Stimulated activated naive CD8-positive, alpha-beta T cell treated with anti-CD3 and anti-CD28 coated beads, Interleukin-15, Interleukin-2, amounts not matched to agents 100 ng/mL and 50 ng/mL, for 24 hours (primary cell): ENCODE results near the gene TBC1D5.

Source experiments
- H3K27ac Mint-ChIP-seq: one replicate; pipeline ENCODE4 v1.8.0; 2021; ENCODE audit warnings: mild to moderate bottlenecking, mixed read lengths
- H3K27me3 Mint-ChIP-seq: one replicate; pipeline ENCODE4 v1.8.0; 2021; ENCODE audit warnings: mixed read lengths
- H3K36me3 Mint-ChIP-seq: one replicate; pipeline ENCODE4 v1.8.0; 2021; ENCODE audit warnings: low read depth, mixed read lengths
- H3K4me1 Mint-ChIP-seq: one replicate; pipeline ENCODE4 v1.8.0; 2021; ENCODE audit warnings: low read depth, mixed read lengths
- H3K4me3 Mint-ChIP-seq: one replicate; pipeline ENCODE4 v1.8.0; 2021; ENCODE audit warnings: mild to moderate bottlenecking, mixed read lengths
- H3K9me3 Mint-ChIP-seq: one replicate; pipeline ENCODE4 v1.8.0; 2021; ENCODE audit warnings: mixed read lengths

The TBC1D5 gene

GRCh38 chr3:17469520-17469919 lies 272.9 kb downstream of the TBC1D5 start:
- Mint-ChIP-seq H3K36me3 (peaks cover 14% of the 10 kb centered on the region), H3K4me1 (no peaks in the 10 kb centered on the region), H3K27me3 (no peaks in the 10 kb centered on the region), H3K27ac (no peak overlapping the region), H3K9me3 (no peaks in the 10 kb centered on the region), H3K4me3 (no peak overlapping the region)

DNA sequence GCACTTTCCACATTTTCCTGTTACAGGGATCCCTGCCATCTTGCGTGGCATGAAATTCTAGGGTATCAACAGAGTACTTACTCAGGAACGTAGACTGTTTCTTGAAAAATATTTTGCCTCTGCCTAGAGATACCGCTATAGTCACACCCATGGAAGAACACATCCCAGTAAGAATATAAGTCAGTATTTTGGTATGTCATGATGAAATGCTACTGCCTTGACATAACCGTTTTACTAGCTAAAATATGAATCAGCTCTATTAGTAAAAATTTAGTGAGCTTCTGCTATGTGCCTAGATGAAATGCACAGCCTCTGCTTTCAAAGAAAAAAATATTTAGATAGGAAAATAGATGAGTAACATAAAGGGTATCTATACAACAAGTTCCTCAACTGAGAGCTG lies 276.4 kb downstream of the TBC1D5 start:
- H3K9me3 Mint-ChIP-seq = no peaks in the 10 kb centered on the region
- H3K4me1 Mint-ChIP-seq = no peaks in the 10 kb centered on the region
- no peaks in the 10 kb centered on the region for H3K27me3 Mint-ChIP-seq
- peaks cover 29% of the 10 kb centered on the region for H3K36me3 Mint-ChIP-seq
- no peak overlapping the region for H3K4me3 Mint-ChIP-seq
- H3K27ac Mint-ChIP-seq = no peak overlapping the region

- peaks cover 27% of the 10 kb centered on the region for H3K36me3 Mint-ChIP-seq
Observed at GRCh38 chr3:17459470-17459993, 282.9 kb downstream of the TBC1D5 start.

GRCh38 chr3:17456650-17457049 lies 285.8 kb downstream of the TBC1D5 start:
- Mint-ChIP-seq H3K9me3 (no peaks in the 10 kb centered on the region), H3K27me3 (no peaks in the 10 kb centered on the region), H3K4me1 (no peaks in the 10 kb centered on the region), H3K4me3 (no peak overlapping the region), H3K36me3 (peaks cover 15% of the 10 kb centered on the region), H3K27ac (no peak overlapping the region)

More at GRCh38 chr3:17459470-17459993, 282.9 kb downstream of the TBC1D5 start:
- no peaks in the 10 kb centered on the region for H3K4me1 Mint-ChIP-seq
- no peaks in the 10 kb centered on the region for H3K9me3 Mint-ChIP-seq
- no peak overlapping the region for H3K4me3 Mint-ChIP-seq
- H3K27me3 Mint-ChIP-seq = no peaks in the 10 kb centered on the region
- H3K27ac Mint-ChIP-seq = no peak overlapping the region

GRCh38 chr3:17456046-17456445 lies 286.4 kb downstream of the TBC1D5 start:
- Mint-ChIP-seq H3K4me3 (no peak overlapping the region), H3K9me3 (no peaks in the 10 kb centered on the region), H3K27me3 (no peaks in the 10 kb centered on the region), H3K36me3 (peaks cover 16% of the 10 kb centered on the region), H3K4me1 (no peaks in the 10 kb centered on the region), H3K27ac (no peak overlapping the region)

DNA sequence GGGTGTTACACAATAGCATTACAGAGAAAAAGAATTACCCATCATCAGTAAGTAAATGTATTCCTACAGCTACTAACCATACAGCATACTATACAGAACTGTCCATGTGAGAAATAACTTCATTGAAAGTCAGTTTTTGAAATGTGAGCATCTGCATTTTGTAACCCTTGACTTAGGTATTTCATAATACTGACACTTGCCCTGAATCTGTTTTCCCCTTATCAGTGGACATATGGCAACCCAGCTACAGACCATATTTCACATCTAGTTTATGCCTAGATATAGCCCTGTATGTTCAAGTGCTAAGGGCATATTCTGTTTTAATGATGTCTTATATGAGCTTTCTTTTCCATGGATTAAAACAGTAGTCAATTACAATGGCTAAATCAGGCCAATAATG lies 297.6 kb downstream of the TBC1D5 start:
- H3K4me1 Mint-ChIP-seq = no peaks in the 10 kb centered on the region
- no peaks in the 10 kb centered on the region for H3K9me3 Mint-ChIP-seq
- H3K4me3 Mint-ChIP-seq = no peak overlapping the region
- H3K27me3 Mint-ChIP-seq = no peaks in the 10 kb centered on the region
- no peak overlapping the region for H3K27ac Mint-ChIP-seq
- H3K36me3 Mint-ChIP-seq = peaks cover 20% of the 10 kb centered on the region

GRCh38 chr3:17443142-17443541 lies 299.3 kb downstream of the TBC1D5 start:
- Mint-ChIP-seq H3K27ac (no peak overlapping the region), H3K27me3 (no peaks in the 10 kb centered on the region), H3K4me3 (no peak overlapping the region), H3K36me3 (peaks cover 25% of the 10 kb centered on the region), H3K9me3 (peaks cover 4% of the 10 kb centered on the region), H3K4me1 (no peaks in the 10 kb centered on the region)

- Mint-ChIP-seq H3K4me1 (no peaks in the 10 kb centered on the region), H3K9me3 (peaks cover 8% of the 10 kb centered on the region), H3K27me3 (no peaks in the 10 kb centered on the region), H3K36me3 (peaks cover 28% of the 10 kb centered on the region), H3K4me3 (no peak overlapping the region), H3K27ac (no peak overlapping the region)
Observed at GRCh38 chr3:17442332-17443049, 299.9 kb downstream of the TBC1D5 start.

GRCh38 chr3:17433876-17434275 lies 308.6 kb downstream of the TBC1D5 start:
- Mint-ChIP-seq H3K4me3 (no peak overlapping the region), H3K9me3 (peaks cover 8% of the 10 kb centered on the region), H3K27me3 (no peaks in the 10 kb centered on the region), H3K4me1 (no peaks in the 10 kb centered on the region), H3K27ac (no peak overlapping the region), H3K36me3 (peaks cover 18% of the 10 kb centered on the region)

GRCh38 chr3:17432236-17432635 lies 310.2 kb downstream of the TBC1D5 start:
- H3K4me3 Mint-ChIP-seq = no peak overlapping the region
- H3K27me3 Mint-ChIP-seq = no peaks in the 10 kb centered on the region
- H3K4me1 Mint-ChIP-seq = no peaks in the 10 kb centered on the region
- H3K36me3 Mint-ChIP-seq = peaks cover 10% of the 10 kb centered on the region
- H3K9me3 Mint-ChIP-seq = no peaks in the 10 kb centered on the region
- H3K27ac Mint-ChIP-seq = no peak overlapping the region

- H3K27ac Mint-ChIP-seq = no peak overlapping the region
- no peaks in the 10 kb centered on the region for H3K27me3 Mint-ChIP-seq
- no peaks in the 10 kb centered on the region for H3K9me3 Mint-ChIP-seq
- peaks cover 7% of the 10 kb centered on the region for H3K36me3 Mint-ChIP-seq
- no peaks in the 10 kb centered on the region for H3K4me1 Mint-ChIP-seq
- no peak overlapping the region for H3K4me3 Mint-ChIP-seq
Observed at GRCh38 chr3:17431484-17432045, 310.9 kb downstream of the TBC1D5 start.

GRCh38 chr3:17431004-17431403 lies 311.4 kb downstream of the TBC1D5 start:
- Mint-ChIP-seq H3K9me3 (no peaks in the 10 kb centered on the region), H3K27me3 (no peaks in the 10 kb centered on the region)

DNA sequence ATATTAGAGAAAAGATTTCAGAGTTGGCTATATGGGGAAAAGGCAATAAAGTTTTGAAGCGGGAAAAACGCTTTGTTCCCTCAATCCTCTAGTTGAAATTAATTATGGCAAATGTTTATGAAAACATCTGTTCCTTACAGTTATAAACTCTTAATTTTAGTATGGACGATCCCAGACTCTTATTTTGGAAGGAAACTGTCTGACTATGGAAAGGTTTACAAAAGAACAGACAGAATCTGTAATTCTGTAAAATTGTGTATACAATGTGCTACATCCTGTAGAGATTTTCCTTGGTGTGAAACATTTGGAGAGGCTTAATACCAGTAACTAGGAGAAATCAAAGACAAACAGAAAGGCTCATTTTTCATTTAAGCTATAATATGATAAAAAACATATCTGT lies 311.8 kb downstream of the TBC1D5 start:
- H3K9me3 Mint-ChIP-seq = no peaks in the 10 kb centered on the region
- no peaks in the 10 kb centered on the region for H3K27me3 Mint-ChIP-seq
- no peak overlapping the region for H3K27ac Mint-ChIP-seq
- H3K36me3 Mint-ChIP-seq = peaks cover 7% of the 10 kb centered on the region
- H3K4me1 Mint-ChIP-seq = no peaks in the 10 kb centered on the region
- no peak overlapping the region for H3K4me3 Mint-ChIP-seq

More at GRCh38 chr3:17431004-17431403, 311.4 kb downstream of the TBC1D5 start:
- Mint-ChIP-seq H3K36me3 (peaks cover 7% of the 10 kb centered on the region), H3K4me3 (no peak overlapping the region), H3K27ac (no peak overlapping the region), H3K4me1 (no peaks in the 10 kb centered on the region)

DNA sequence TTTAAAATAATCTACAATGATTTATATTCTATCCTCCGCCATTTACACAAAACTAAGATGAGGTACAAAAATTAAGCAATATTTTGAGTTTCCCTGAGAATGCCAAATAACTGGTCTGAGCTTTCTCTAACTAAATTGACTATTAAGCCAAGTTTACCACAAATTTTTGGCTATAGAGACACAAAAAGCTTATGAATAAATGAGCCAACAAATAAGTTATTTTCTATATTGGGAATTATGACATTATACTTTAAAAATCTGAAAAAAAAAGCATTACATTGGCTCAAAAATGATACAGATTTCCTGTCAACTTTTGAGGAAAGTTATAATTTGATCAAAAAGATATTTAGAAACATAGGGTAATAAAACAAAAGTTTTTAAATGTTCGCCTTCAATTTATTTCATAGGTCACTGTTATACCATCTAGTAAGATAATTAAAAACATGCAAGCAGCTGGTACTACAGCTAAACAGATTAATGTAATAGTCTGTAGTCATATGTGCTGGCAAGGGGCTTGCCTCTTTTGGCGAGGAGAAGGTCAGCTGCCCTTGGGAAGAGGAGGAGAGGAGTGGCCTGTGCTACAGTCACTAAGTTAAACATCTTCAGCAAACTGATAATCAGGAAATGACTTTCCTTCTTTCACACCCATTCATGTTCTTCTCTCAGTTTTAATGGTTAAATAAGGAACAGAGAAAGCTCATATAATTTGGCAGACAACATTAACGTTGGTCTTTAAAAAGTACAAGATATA lies 318.5 kb downstream of the TBC1D5 start:
- Mint-ChIP-seq H3K27ac (no peak overlapping the region), H3K4me1 (no peaks in the 10 kb centered on the region), H3K4me3 (no peak overlapping the region)

GRCh38 chr3:17422636-17423035 lies 319.8 kb downstream of the TBC1D5 start:
- no peaks in the 10 kb centered on the region for H3K36me3 Mint-ChIP-seq
- H3K9me3 Mint-ChIP-seq = no peaks in the 10 kb centered on the region
- H3K4me1 Mint-ChIP-seq = no peaks in the 10 kb centered on the region
- H3K27ac Mint-ChIP-seq = no peak overlapping the region
- no peak overlapping the region for H3K4me3 Mint-ChIP-seq
- no peaks in the 10 kb centered on the region for H3K27me3 Mint-ChIP-seq

More for the DNA sequence above, 318.5 kb downstream of the TBC1D5 start:
- no peaks in the 10 kb centered on the region for H3K9me3 Mint-ChIP-seq
- H3K27me3 Mint-ChIP-seq = no peaks in the 10 kb centered on the region
- no peaks in the 10 kb centered on the region for H3K36me3 Mint-ChIP-seq
